Testis (tissue), 3 donors: ENCODE measurements around the gene TMEM151B. TPM values are rescaled to one million over a fixed set of nuclear protein-coding genes. Genes with fewer than 3 reads are reported as not detected.
"Not testable (repeated sequence)": the region's sequence is repeated elsewhere in the genome, so short reads cannot be mapped to it uniquely, and the experiment has no call there.

Experiments
- DNase-seq: peaks from one replicate; pipeline ENCODE4 v3.0.0-alpha.2; 2019
- H3K27ac ChIP-seq, 2 donors: fragments of 200-600 bp; sonication (generic); one replicate each; pipeline ENCODE4 v1.5.1; 2019
- H3K27me3 ChIP-seq: fragments of 200-600 bp; sonication (generic); one replicate; pipeline ENCODE4 v1.5.1; 2019
- H3K36me3 ChIP-seq: fragments of 200-600 bp; sonication (generic); one replicate; pipeline ENCODE4 v1.5.1; 2017; ENCODE audit warnings: low read depth; ENCODE audit errors: missing control alignments
- H3K4me1 ChIP-seq: fragments of 200-600 bp; sonication (generic); one replicate; pipeline ENCODE4 v1.5.1; 2019
- H3K4me3 ChIP-seq, 2 donors: fragments of 200-600 bp; sonication (generic); one replicate each; pipeline ENCODE4 v1.5.1; 2017 to 2019
- H3K9me3 ChIP-seq: fragments of 200-600 bp; sonication (generic); one replicate; pipeline ENCODE4 v1.5.1; 2017
- CTCF ChIP-seq, 3 experiments: fragments of 450-650 bp in 2 of 3; fragments of 200-600 bp in 1 of 3; sonication (generic) in 1 of 3; IDR thresholded peaks; one replicate each; pipeline ENCODE4 v1.5.1; 2016 to 2019; ENCODE audit warnings: antibody characterized with exemption in 3 of 3, mild to moderate bottlenecking in 2 of 3, moderate library complexity in 1 of 3
- POLR2A ChIP-seq: fragments of 450-650 bp; IDR thresholded peaks from one replicate; pipeline ENCODE4 v1.6.1; 2017; ENCODE audit warnings: antibody characterized with exemption, mild to moderate bottlenecking, moderate library complexity
- WGBS, 2 donors: methylation state at CpG; one replicate each; pipeline ENCODE4 v1.1.5; 2018; 5-methylcytosine and 5-hydroxymethylcytosine counted together
- intact Hi-C: fragments of 100-400 bp; cut with DNase I; formaldehyde crosslinking; loops from one replicate; pipeline ENCODE4 v1.15.1; 2023; ENCODE audit warnings: low total_unique reads
- polyA plus RNA-seq: library from polyadenylated mRNA; stranded (reverse); fragments of 350-450 nt; fragmentation: Illumina TruSeq; extraction: RNeasy Lipid Tissue Mini Kit (QIAGEN cat#74804); gene quantifications from one replicate; pipeline ENCODE4 v1.2.3, GENCODE V29; 2014; ENCODE audit warnings: low read depth, low replicate concordance; ENCODE audit not compliant: insufficient read depth
- total RNA-seq, 2 donors: library from RNA; depleted of rRNA; stranded (reverse); fragments of >200 nt; gene quantifications; one replicate each; pipeline ENCODE4 v1.2.3, GENCODE V29; 2016

TMEM151B gene
- total and polyA plus RNA-seq, 3 donors from 2014 or later = 1.3 to 2.8 (median 1.6) TPM

GRCh38 chr6:44349904-44350649, 79.8 kb downstream of the TMEM151B start:
- TF ChIP-seq POLR2A (no peak), CTCF (IDR thresholded peaks at IDR 0.05) (no peak)
- no peaks in the 10 kb centered on the region for H3K4me1 ChIP-seq
- no peak for DNase-seq
- intact Hi-C loops = no loop called here
- H3K36me3 ChIP-seq = no peaks in the 10 kb centered on the region
- no peaks in the 10 kb centered on the region for H3K9me3 ChIP-seq
- H3K27me3 ChIP-seq = no peaks in the 10 kb centered on the region
- 77 to 78% methylated on average over 6 of the region's 6 CpGs for WGBS, 2 donors
- H3K4me3 ChIP-seq = no peak overlapping the region
- no peak overlapping the region for H3K27ac ChIP-seq

GRCh38 chr6:44350650-44350994, 80.4 kb downstream of the TMEM151B start:
- H3K4me1 ChIP-seq, DNase-seq, H3K9me3 ChIP-seq, intact Hi-C loops, H3K36me3 ChIP-seq, H3K27me3 ChIP-seq, H3K4me3 ChIP-seq, H3K27ac ChIP-seq: not testable (repeated sequence)
- 79 to 88% methylated on average over 4 of the region's 4 CpGs for WGBS, 2 donors

GRCh38 chr6:44352259-44352658, 82.0 kb downstream of the TMEM151B start:
- H3K4me1 ChIP-seq = no peaks in the 10 kb centered on the region
- TF ChIP-seq POLR2A = no peak
- no peak for TF ChIP-seq CTCF (IDR thresholded peaks at IDR 0.05)
- no peaks in the 10 kb centered on the region for H3K27me3 ChIP-seq
- intact Hi-C loops = no loop called here
- no peak overlapping the region for H3K27ac ChIP-seq
- no peaks in the 10 kb centered on the region for H3K36me3 ChIP-seq
- no peaks in the 10 kb centered on the region for H3K9me3 ChIP-seq
- 93 to 96% methylated on average over 4 of the region's 4 CpGs for WGBS, 2 donors
- no peak for DNase-seq
- no peak overlapping the region for H3K4me3 ChIP-seq

- Histone ChIP-seq H3K27ac (no peak overlapping the region), H3K4me3 (no peak overlapping the region), H3K36me3 (no peaks in the 10 kb centered on the region), H3K27me3 (no peaks in the 10 kb centered on the region), H3K4me1 (no peaks in the 10 kb centered on the region), H3K9me3 (no peaks in the 10 kb centered on the region)
- DNase-seq = no peak
- intact Hi-C loops = no loop called here
- 82 to 85% methylated on average over 2 of the region's 2 CpGs for WGBS, 2 donors
- TF ChIP-seq POLR2A = no peak
- no peak for TF ChIP-seq CTCF (IDR thresholded peaks at IDR 0.05)
Measured at GRCh38 chr6:44353336-44353735, 83.1 kb downstream of the TMEM151B start.

- Histone ChIP-seq H3K4me3 (no peak overlapping the region), H3K9me3 (no peaks in the 10 kb centered on the region), H3K4me1 (no peaks in the 10 kb centered on the region), H3K36me3 (no peaks in the 10 kb centered on the region), H3K27ac (no peak overlapping the region), H3K27me3 (no peaks in the 10 kb centered on the region)
- WGBS, 2 donors = 70 to 82% methylated on average over 4 of the region's 4 CpGs
- DNase-seq = no peak
- intact Hi-C loops = no loop called here
- TF ChIP-seq POLR2A = no peak
- no peak for TF ChIP-seq CTCF (IDR thresholded peaks at IDR 0.05)
Measured at GRCh38 chr6:44355640-44356039, 85.4 kb downstream of the TMEM151B start.
